ENCODE measurements around the gene MUC4. TPM values are rescaled to one million over a fixed set of nuclear protein-coding genes. Genes with fewer than 3 reads are reported as not detected.

MUC4 gene
- total RNA-seq, 2 donors from 2014 or later = 8.6 to 12.0 TPM

- no peak for DNase-seq (ENCODE audit: low spot score)
Measured at GRCh38 chr3:195704433-195704999, 107.2 kb downstream of the MUC4 start.

GRCh38 chr3:195703776-195704175 is 108.0 kb downstream of the MUC4 start:
- Histone ChIP-seq H3K27me3 (replicated peaks; ENCODE audit: insufficient read depth) (no peaks in the 10 kb centered on the region), H3K36me3 (no peaks in the 10 kb centered on the region), H3K4me3 (no peak overlapping the region), H3K27ac (no peak overlapping the region), H3K4me1 (replicated peaks) (no peaks in the 10 kb centered on the region), H3K9me3 (no peaks in the 10 kb centered on the region)
- WGBS = 78% methylated on average over 5 of the region's 5 CpGs
- no peak for TF ChIP-seq POLR2A (IDR thresholded peaks at IDR 0.05)
- no peak for TF ChIP-seq POLR2AphosphoS5 (IDR thresholded peaks at IDR 0.05)
- TF ChIP-seq CTCF (IDR thresholded peaks at IDR 0.05) = no peak
- intact Hi-C loops (cut with DNase I) = no loop called here
- DNase-seq (ENCODE audit: low spot score) = no peak

More at GRCh38 chr3:195704433-195704999, 107.2 kb downstream of the MUC4 start:
- no peaks in the 10 kb centered on the region for H3K36me3 ChIP-seq
- no peak overlapping the region for H3K4me3 ChIP-seq
- no peaks in the 10 kb centered on the region for H3K9me3 ChIP-seq
- WGBS = 59% methylated on average over 9 of the region's 9 CpGs
- H3K4me1 ChIP-seq (replicated peaks) = no peaks in the 10 kb centered on the region
- intact Hi-C loops (cut with DNase I) = no loop called here
- TF ChIP-seq POLR2A (IDR thresholded peaks at IDR 0.05) (no peak), POLR2AphosphoS5 (IDR thresholded peaks at IDR 0.05) (no peak), CTCF (IDR thresholded peaks at IDR 0.05) (no peak)
- H3K27ac ChIP-seq = no peak overlapping the region
- H3K27me3 ChIP-seq (replicated peaks; ENCODE audit: insufficient read depth) = no peaks in the 10 kb centered on the region

- Histone ChIP-seq H3K4me3 (no peak overlapping the region), H3K27ac (no peak overlapping the region), H3K36me3 (no peaks in the 10 kb centered on the region), H3K9me3 (no peaks in the 10 kb centered on the region), H3K4me1 (replicated peaks) (peaks cover 4% of the 10 kb centered on the region), H3K27me3 (replicated peaks; ENCODE audit: insufficient read depth) (no peaks in the 10 kb centered on the region)
- intact Hi-C loops (cut with DNase I) = no loop called here
- TF ChIP-seq POLR2AphosphoS5 (IDR thresholded peaks at IDR 0.05) (no peak), POLR2A (IDR thresholded peaks at IDR 0.05) (no peak), CTCF (IDR thresholded peaks at IDR 0.05) (no peak)
- 76% methylated on average over 9 of the region's 9 CpGs for WGBS
- DNase-seq (ENCODE audit: low spot score) = no peak
Measured at GRCh38 chr3:195701042-195701915, 110.5 kb downstream of the MUC4 start.

GRCh38 chr3:195700319-195700718 is 111.4 kb downstream of the MUC4 start:
- 90% methylated on average over 5 of the region's 5 CpGs for WGBS
- no peak overlapping the region for H3K27ac ChIP-seq
- H3K4me1 ChIP-seq (replicated peaks) = peaks cover 4% of the 10 kb centered on the region
- intact Hi-C loops (cut with DNase I) = no loop called here
- no peaks in the 10 kb centered on the region for H3K9me3 ChIP-seq
- TF ChIP-seq POLR2AphosphoS5 (IDR thresholded peaks at IDR 0.05) (no peak), POLR2A (IDR thresholded peaks at IDR 0.05) (no peak), CTCF (IDR thresholded peaks at IDR 0.05) (no peak)
- H3K36me3 ChIP-seq = no peaks in the 10 kb centered on the region
- no peaks in the 10 kb centered on the region for H3K27me3 ChIP-seq (replicated peaks; ENCODE audit: insufficient read depth)
- no peak for DNase-seq (ENCODE audit: low spot score)
- H3K4me3 ChIP-seq = no peak overlapping the region

Measured in prostate gland (tissue), 2 donors.